ENCODE data around the gene KCNQ2. TPM values are rescaled to one million over a fixed set of nuclear protein-coding genes. Genes with fewer than 3 reads are reported as not detected.

The KCNQ2 gene
- total and polyA plus RNA-seq, 7 donors, result 0.01 to 2.8 (median 0.15) TPM; not detected in 1

DNA sequence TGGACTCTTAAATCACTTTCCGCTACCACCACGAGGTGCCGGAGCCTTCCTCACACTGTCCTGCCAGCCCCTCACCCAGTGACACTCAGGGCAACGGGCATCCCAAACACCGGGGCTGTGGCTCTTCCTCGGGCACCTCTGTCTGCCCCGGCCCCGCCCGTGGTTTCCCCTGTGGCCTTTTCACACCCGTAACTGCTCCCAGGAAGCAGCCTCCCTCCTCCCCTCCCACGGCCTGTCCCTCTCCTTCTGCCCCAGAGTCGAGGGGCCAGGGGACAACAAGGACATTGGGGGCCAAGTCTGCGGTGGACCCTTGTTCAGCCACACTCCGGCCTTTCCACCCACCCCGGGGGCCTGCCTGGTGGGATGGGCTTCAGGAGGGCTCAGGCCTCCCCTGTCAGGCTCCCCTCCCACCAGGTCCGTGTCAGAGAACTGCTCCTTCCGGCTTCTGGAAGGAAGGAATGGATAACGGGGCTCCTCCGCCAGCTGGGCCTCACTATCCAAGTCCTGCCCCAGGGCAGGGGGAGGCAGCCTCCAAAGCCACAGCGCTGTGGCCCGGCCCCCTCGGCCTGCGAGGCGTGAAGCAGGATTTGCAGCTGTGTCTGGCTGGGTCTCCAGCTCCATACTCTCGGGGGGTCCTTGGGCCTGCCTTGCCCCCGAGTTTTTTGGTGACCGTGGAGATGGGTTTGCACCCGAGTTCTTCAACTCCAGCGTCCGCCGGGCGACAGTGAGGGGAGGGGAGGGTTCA, 56.6 kb downstream of the KCNQ2 start:
- TF ChIP-seq, protein P1, sequence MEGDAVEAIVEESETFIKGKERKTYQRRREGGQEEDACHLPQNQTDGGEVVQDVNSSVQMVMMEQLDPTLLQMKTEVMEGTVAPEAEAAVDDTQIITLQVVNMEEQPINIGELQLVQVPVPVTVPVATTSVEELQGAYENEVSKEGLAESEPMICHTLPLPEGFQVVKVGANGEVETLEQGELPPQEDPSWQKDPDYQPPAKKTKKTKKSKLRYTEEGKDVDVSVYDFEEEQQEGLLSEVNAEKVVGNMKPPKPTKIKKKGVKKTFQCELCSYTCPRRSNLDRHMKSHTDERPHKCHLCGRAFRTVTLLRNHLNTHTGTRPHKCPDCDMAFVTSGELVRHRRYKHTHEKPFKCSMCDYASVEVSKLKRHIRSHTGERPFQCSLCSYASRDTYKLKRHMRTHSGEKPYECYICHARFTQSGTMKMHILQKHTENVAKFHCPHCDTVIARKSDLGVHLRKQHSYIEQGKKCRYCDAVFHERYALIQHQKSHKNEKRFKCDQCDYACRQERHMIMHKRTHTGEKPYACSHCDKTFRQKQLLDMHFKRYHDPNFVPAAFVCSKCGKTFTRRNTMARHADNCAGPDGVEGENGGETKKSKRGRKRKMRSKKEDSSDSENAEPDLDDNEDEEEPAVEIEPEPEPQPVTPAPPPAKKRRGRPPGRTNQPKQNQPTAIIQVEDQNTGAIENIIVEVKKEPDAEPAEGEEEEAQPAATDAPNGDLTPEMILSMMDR (IDR thresholded peaks at IDR 0.05), result no peak
- H3K9me3 ChIP-seq, result no peaks in the 10 kb centered on the region
- no peak for ATAC-seq
- no peaks in the 10 kb centered on the region for H3K36me3 ChIP-seq (ENCODE audit: insufficient read depth in 1 of 2, low read depth in 1 of 2)
- no peak for DNase-seq
- H3K27me3 ChIP-seq (ENCODE audit: insufficient read depth in 3 of 3, low read length in 2 of 3), result peaks cover 0 to 94% (median 29%) of the 10 kb centered on the region in 3 donors
- intact Hi-C loops (cut with DNase I), result no loop called here
- 56 to 60% (median 56%) methylated on average over 26 to 32 of the region's 32 CpGs for WGBS, 3 donors
- H3K4me1 ChIP-seq, result no peaks in the 10 kb centered on the region
- H3K27ac ChIP-seq, result no peak overlapping the region
- no peak overlapping the region for H3K4me3 ChIP-seq

DNA sequence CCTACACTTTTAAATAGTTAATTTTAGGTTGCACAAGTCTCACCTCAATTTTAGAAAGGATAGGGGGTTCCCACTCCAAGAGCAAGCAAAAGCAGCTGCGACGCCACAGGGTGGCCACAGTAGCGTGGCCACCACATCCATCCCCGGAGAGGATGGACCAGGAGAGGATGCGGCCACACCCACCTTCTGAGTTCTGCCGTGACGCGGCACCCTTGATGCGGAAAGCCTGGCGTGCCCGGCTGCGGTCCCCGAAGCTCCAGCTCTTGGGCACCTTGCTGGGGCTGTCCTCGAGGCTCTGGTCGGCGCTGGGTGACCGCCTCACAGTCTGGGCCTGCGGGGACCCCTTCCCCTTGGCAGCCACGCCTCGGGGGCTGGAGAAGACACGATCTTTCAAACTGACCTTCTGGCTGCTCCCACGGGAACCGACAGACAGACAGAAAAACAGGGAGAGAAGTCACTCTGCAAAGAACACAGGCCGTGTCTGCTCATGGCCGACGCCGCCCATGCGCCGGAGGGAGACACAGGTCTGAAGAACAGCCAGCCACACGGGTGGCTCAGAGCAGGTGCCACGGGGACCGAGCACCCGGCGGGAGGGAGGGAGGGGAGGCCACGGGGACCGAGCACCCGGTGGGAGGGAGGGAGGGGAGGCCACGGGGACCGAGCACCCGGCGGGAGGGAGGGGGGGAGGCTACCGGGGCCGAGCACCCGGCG, 57.6 kb downstream of the KCNQ2 start:
- Histone ChIP-seq H3K27ac (no peak overlapping the region), H3K36me3 (ENCODE audit: insufficient read depth in 1 of 2, low read depth in 1 of 2) (no peaks in the 10 kb centered on the region), H3K4me3 (no peak overlapping the region), H3K9me3 (no peaks in the 10 kb centered on the region), H3K27me3 (ENCODE audit: insufficient read depth in 3 of 3, low read length in 2 of 3) (peaks cover 0 to 93% (median 27%) of the 10 kb centered on the region in 3 donors), H3K4me1 (no peaks in the 10 kb centered on the region)
- 78 to 91% (median 86%) methylated on average over 27 to 45 of the region's 45 CpGs for WGBS, 3 donors
- intact Hi-C loops (cut with DNase I), result no loop called here
- ATAC-seq (no peak), DNase-seq (no peak)
- TF ChIP-seq, protein P1 (IDR thresholded peaks at IDR 0.05), result no peak

DNA sequence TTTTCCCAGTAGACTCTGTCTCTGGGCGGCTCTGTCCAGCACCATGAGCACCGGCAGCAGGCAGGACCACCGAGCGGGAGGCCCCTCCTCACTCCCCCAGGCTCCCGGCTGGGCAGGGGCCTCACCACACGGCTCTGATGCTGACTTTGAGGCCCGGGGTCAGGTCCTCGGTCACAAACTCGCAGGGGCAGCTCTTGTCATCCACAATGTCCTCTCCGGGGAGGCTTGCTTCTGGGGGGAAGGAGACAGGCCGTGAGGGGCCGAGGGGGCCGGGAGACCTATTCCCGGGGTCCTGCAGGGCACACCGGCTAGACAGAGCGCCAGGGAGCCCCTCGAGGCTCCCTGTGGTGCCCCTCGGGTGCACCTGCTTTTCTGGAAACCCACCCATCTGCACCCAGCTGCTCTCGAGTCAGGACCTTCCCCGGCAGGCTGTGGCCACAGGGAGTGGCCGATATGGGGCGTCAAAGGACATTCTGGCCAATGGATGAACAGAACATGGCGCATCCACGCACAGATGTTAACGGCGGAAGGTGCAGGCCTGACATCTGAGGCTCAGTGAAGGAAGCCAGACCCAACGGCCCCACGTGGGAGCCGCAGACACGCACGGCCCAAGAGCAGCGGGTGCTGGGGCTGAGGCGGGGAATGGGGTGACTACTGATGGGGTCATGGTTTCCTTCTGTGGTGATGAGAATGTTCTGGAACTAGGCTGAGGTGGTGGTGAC, 58.3 kb downstream of the KCNQ2 start:
- intact Hi-C loops (cut with DNase I), result no loop called here
- no peaks in the 10 kb centered on the region for H3K36me3 ChIP-seq (ENCODE audit: insufficient read depth in 1 of 2, low read depth in 1 of 2)
- 71 to 72% (median 71%) methylated on average over 33 of the region's 33 CpGs for WGBS, 3 donors
- H3K27me3 ChIP-seq (ENCODE audit: insufficient read depth in 3 of 3, low read length in 2 of 3), result peaks cover 0 to 86% (median 22%) of the 10 kb centered on the region in 3 donors
- ATAC-seq, result no peak
- DNase-seq, result no peak
- H3K9me3 ChIP-seq, result no peaks in the 10 kb centered on the region
- no peaks in the 10 kb centered on the region for H3K4me1 ChIP-seq
- no peak overlapping the region for H3K4me3 ChIP-seq
- H3K27ac ChIP-seq, result no peak overlapping the region
- TF ChIP-seq, protein P1 (IDR thresholded peaks at IDR 0.05), result no peak

DNA sequence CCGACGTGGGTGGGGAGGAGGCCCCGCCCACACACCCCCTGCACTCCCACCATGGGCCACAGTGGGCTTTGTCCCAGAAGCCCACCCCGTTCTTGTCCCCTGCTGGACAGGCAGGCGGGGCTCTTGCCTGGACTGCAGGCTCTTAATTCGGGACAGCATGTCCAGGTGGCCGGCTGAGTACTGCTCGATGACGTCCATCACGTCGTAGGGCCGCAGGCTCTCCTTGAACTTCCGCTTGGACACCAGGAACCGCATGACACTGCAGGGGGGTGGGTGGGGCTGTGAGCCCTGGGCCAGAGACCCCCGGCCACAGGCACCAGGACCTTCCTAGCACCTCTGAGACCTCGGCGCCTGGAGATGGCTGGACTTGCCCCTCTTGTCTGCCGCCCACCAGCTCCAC, 59.1 kb downstream of the KCNQ2 start:
- intact Hi-C loops (cut with DNase I), result no loop called here

More for the DNA sequence above, 59.1 kb downstream of the KCNQ2 start:
- 76 to 81% (median 77%) methylated on average over 18 of the region's 18 CpGs for WGBS, 3 donors
- Histone ChIP-seq H3K9me3 (no peaks in the 10 kb centered on the region), H3K27me3 (ENCODE audit: insufficient read depth in 3 of 3, low read length in 2 of 3) (peaks cover 0 to 80% (median 18%) of the 10 kb centered on the region in 3 donors), H3K4me1 (no peaks in the 10 kb centered on the region), H3K27ac (no peak overlapping the region), H3K4me3 (no peak overlapping the region), H3K36me3 (ENCODE audit: insufficient read depth in 1 of 2, low read depth in 1 of 2) (no peaks in the 10 kb centered on the region)
- DNase-seq (no peak), ATAC-seq (no peak)
- TF ChIP-seq, protein P1 (IDR thresholded peaks at IDR 0.05), result no peak
